ENCODE results near the gene GDF7. TPM values are rescaled to one million over a fixed set of nuclear protein-coding genes. Genes with fewer than 3 reads are reported as not detected.

The GDF7 gene
- total and polyA plus RNA-seq, 3 donors from 2014 or later, result 0.62 to 1.1 (median 0.69) TPM

DNA sequence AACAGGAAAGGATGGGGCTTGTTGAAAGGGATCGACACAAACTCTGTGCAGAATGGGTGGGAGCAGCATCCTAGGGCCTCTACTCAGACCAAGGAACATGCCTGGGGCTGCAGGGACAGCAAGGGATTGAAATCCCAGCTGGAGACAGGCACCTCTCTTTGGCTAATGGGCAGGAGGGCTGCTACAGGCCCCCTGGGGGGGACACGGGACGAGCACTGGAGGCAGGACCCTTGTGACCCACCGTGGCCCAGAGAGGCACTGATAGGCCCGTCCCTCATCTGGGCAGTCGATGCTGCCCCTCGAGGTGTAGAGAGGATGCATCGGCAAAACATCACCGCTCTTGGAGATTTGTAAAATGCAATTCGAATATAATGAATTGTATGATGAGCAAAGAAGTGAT is 21.2 kb upstream of the GDF7 start:
- Histone ChIP-seq H3K27ac (no peak overlapping the region), H3K36me3 (ENCODE audit: low read depth, missing control alignments) (no peaks in the 10 kb centered on the region), H3K4me3 (no peak overlapping the region), H3K4me1 (peaks cover 20% of the 10 kb centered on the region), H3K27me3 (no peaks in the 10 kb centered on the region), H3K9me3 (no peaks in the 10 kb centered on the region)
- TF ChIP-seq POLR2A (IDR thresholded peaks at IDR 0.05), result no peak
- TF ChIP-seq, protein P1, sequence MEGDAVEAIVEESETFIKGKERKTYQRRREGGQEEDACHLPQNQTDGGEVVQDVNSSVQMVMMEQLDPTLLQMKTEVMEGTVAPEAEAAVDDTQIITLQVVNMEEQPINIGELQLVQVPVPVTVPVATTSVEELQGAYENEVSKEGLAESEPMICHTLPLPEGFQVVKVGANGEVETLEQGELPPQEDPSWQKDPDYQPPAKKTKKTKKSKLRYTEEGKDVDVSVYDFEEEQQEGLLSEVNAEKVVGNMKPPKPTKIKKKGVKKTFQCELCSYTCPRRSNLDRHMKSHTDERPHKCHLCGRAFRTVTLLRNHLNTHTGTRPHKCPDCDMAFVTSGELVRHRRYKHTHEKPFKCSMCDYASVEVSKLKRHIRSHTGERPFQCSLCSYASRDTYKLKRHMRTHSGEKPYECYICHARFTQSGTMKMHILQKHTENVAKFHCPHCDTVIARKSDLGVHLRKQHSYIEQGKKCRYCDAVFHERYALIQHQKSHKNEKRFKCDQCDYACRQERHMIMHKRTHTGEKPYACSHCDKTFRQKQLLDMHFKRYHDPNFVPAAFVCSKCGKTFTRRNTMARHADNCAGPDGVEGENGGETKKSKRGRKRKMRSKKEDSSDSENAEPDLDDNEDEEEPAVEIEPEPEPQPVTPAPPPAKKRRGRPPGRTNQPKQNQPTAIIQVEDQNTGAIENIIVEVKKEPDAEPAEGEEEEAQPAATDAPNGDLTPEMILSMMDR (IDR thresholded peaks at IDR 0.05), result no peak
- intact Hi-C loops (cut with DNase I; ENCODE audit: low total_unique reads), result no loop called here
- no peak for DNase-seq
- WGBS, 2 donors, result 84 to 95% methylated on average over 10 of the region's 10 CpGs

DNA sequence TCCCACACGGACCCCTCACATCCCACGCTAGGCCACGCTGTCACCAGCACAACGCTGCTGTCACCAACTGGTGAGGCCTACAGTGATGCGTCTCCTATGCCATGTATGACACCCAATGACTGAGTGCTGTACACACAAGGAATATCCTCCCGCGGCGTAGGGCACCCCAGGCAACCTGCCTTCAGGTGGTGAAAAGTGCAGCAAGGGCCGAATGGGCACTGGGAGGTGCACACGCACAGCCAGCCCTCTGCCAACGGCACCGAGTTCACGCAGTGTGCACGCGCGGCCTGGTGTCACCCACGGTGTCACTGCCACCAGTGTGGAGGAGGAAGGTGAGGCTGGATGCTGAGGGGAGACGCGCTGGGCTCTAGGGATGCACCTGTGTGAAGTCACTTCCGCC is 20.5 kb upstream of the GDF7 start:
- TF ChIP-seq POLR2A (IDR thresholded peaks at IDR 0.05), result no peak
- TF ChIP-seq, protein P1 (IDR thresholded peaks at IDR 0.05), result no peak
- 94 to 98% methylated on average over 12 to 20 of the region's 20 CpGs for WGBS, 2 donors
- no peak overlapping the region for H3K27ac ChIP-seq
- H3K36me3 ChIP-seq (ENCODE audit: low read depth, missing control alignments), result no peaks in the 10 kb centered on the region
- H3K4me1 ChIP-seq, result peaks cover 14% of the 10 kb centered on the region
- intact Hi-C loops (cut with DNase I; ENCODE audit: low total_unique reads), result no loop called here
- DNase-seq, result no peak
- H3K27me3 ChIP-seq, result no peaks in the 10 kb centered on the region
- H3K4me3 ChIP-seq, result no peak overlapping the region
- no peaks in the 10 kb centered on the region for H3K9me3 ChIP-seq

DNA sequence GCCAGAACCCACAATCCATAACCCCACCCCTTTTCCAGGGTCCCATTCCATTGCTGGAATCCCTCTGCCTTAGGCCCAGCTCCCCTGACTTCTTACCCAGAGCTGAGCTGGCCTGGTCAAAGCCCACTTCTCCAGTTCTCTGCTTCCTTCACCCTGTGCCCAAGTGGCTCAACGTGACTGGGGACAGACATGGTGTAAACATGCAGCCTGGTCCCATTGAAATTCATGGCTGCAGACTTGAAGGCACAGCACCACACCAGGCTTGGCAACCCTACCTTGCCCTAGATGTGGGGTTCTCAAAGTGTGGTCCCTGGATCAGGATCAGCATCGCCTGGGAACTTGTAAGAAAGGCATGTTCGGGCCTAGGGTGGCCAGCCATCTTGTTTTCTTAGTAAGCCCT is 19.7 kb upstream of the GDF7 start:
- intact Hi-C loops (cut with DNase I; ENCODE audit: low total_unique reads), result no loop called here

DNA sequence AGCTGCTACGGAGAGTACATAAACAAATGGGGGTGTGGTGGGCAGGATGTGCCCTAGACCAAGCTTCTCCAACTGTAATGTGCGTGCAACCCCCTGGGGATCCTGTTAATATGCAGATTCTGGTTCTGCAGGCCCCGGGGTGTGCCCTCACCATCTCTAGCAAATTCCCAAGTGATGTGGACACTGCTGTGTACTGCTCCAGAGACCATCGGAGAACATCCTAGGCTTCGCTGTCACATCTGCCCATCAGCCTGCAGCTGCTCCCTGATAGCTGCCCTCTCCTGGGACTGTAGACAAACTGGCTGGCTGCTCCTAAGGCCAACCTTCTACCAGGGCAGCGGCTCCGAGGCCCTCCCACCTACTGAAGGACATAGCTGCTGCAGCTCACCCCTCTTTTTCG is 19.2 kb upstream of the GDF7 start:
- H3K36me3 ChIP-seq (ENCODE audit: low read depth, missing control alignments), result no peaks in the 10 kb centered on the region
- H3K9me3 ChIP-seq, result no peaks in the 10 kb centered on the region
- H3K27ac ChIP-seq, result no peak overlapping the region
- intact Hi-C loops (cut with DNase I; ENCODE audit: low total_unique reads), result no loop called here
- 90 to 98% methylated on average over 6 to 8 of the region's 8 CpGs for WGBS, 2 donors
- no peaks in the 10 kb centered on the region for H3K27me3 ChIP-seq
- H3K4me1 ChIP-seq, result peaks cover 17% of the 10 kb centered on the region
- no peak overlapping the region for H3K4me3 ChIP-seq
- TF ChIP-seq, protein P1 (IDR thresholded peaks at IDR 0.05), result no peak
- TF ChIP-seq POLR2A (IDR thresholded peaks at IDR 0.05), result no peak
- no peak for DNase-seq

More for the DNA sequence above, 19.7 kb upstream of the GDF7 start:
- WGBS, 2 donors, result 88 to 93% methylated on average over 2 to 3 of the region's 3 CpGs
- Histone ChIP-seq H3K36me3 (ENCODE audit: low read depth, missing control alignments) (no peaks in the 10 kb centered on the region), H3K27me3 (no peaks in the 10 kb centered on the region), H3K9me3 (no peaks in the 10 kb centered on the region), H3K4me1 (peaks cover 17% of the 10 kb centered on the region), H3K4me3 (no peak overlapping the region), H3K27ac (no peak overlapping the region)
- no peak for DNase-seq
- TF ChIP-seq, protein P1 (IDR thresholded peaks at IDR 0.05), result no peak
- no peak for TF ChIP-seq POLR2A (IDR thresholded peaks at IDR 0.05)

DNA sequence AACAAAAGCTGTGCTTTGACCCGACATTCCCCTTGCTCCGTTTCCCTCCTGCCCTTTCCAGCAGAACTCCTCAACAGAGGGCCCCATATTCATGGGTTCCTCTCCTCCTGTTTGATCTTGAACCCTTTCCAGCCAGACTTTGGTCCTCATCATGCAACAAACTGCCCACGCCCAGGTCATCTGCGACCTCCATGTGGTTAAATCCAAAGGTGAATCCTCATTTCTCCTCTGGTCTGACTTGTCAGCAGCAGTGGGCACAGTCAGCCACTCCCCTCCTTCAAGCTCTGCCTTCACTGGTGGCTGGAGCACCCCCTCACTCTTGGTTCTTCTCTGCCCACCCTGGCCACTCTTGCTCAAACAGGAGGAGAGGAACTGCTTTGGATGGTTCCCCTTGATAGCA is 18.7 kb upstream of the GDF7 start:
- Histone ChIP-seq H3K4me3 (no peak overlapping the region), H3K9me3 (no peaks in the 10 kb centered on the region), H3K27me3 (no peaks in the 10 kb centered on the region), H3K4me1 (peaks cover 17% of the 10 kb centered on the region), H3K27ac (no peak overlapping the region), H3K36me3 (ENCODE audit: low read depth, missing control alignments) (no peaks in the 10 kb centered on the region)
- WGBS, 2 donors, result 89 to 90% methylated on average over 4 of the region's 4 CpGs
- no peak for DNase-seq
- intact Hi-C loops (cut with DNase I; ENCODE audit: low total_unique reads), result no loop called here
- TF ChIP-seq, protein P1 (IDR thresholded peaks at IDR 0.05), result no peak
- TF ChIP-seq POLR2A (IDR thresholded peaks at IDR 0.05), result no peak
